Thoracic aorta (tissue), 2 donors: Measurements from ENCODE around the gene ALPK3. TPM values are rescaled to one million over a fixed set of nuclear protein-coding genes. Genes with fewer than 3 reads are reported as not detected.

Experiments used
- ATAC-seq: fragments of 150-250 bp; one replicate; pipeline ENCODE4 v1.8.0; 2017; ENCODE audit warnings: low read depth; ENCODE audit not compliant: insufficient number of reproducible peaks, low FRiP score
- DNase-seq: peaks from one replicate; pipeline ENCODE4 v3.0.0-alpha.2; 2020; ENCODE audit warnings: low spot score
- H3K27ac ChIP-seq, 2 donors: fragments of 200-600 bp; sonication (generic); 1 replicate in 1 of 2; 2 replicates in 1 of 2; pipeline ENCODE4 v1.5.1; 2016; ENCODE audit warnings: mild to moderate bottlenecking in 2 of 2, moderate library complexity in 2 of 2
- H3K27me3 ChIP-seq: fragments of 200-600 bp; sonication (generic); replicated peaks from 2 replicates; pipeline ENCODE4 v1.6.0; 2016; ENCODE audit warnings: mild to moderate bottlenecking; ENCODE audit not compliant: insufficient read depth
- H3K36me3 ChIP-seq: fragments of 200-600 bp; sonication (generic); one replicate; pipeline ENCODE4 v1.5.1; 2016
- H3K4me1 ChIP-seq, 2 donors: fragments of 200-600 bp; sonication (generic); 1 replicate in 1 of 2; 2 replicates in 1 of 2; pipeline versions ENCODE4 v1.5.1 to v1.6.0; 2016; ENCODE audit warnings: low read depth in 2 of 2, mild to moderate bottlenecking in 1 of 2; ENCODE audit not compliant: control insufficient read depth in 1 of 2
- H3K4me3 ChIP-seq: fragments of 200-600 bp; sonication (generic); 2 replicates; pipeline ENCODE4 v1.5.1; 2016; ENCODE audit warnings: mild to moderate bottlenecking
- H3K9me3 ChIP-seq: fragments of 200-600 bp; sonication (generic); 2 replicates; pipeline ENCODE4 v1.5.1; 2016
- CTCF ChIP-seq: fragments of 200-600 bp; sonication (generic); IDR thresholded peaks from one replicate; pipeline ENCODE4 v1.5.1; 2019; ENCODE audit warnings: antibody characterized with exemption
- total RNA-seq, 2 donors: library from RNA; depleted of rRNA; stranded (reverse); fragments of >200 nt; gene quantifications; one replicate each; pipeline versions ENCODE4 v1.1.0 to v1.2.3, GENCODE V29; 2016

ALPK3 gene
- total RNA-seq, 2 donors from 2014 or later, result 56.9 to 81.1 TPM

- no peak for DNase-seq
- ATAC-seq, result no peak
These were observed 35.1 kb downstream of the ALPK3 start for GRCh38 chr15:84852212-84852611.

GRCh38 chr15:84855136-84855535 lies 38.0 kb downstream of the ALPK3 start:
- no peaks in the 10 kb centered on the region for H3K9me3 ChIP-seq
- no peak overlapping the region for H3K4me3 ChIP-seq
- no peak for TF ChIP-seq CTCF
- no peaks in the 10 kb centered on the region for H3K27me3 ChIP-seq
- H3K27ac ChIP-seq, result no peak overlapping the region
- DNase-seq (no peak), ATAC-seq (no peak)
- peaks cover 45% of the 10 kb centered on the region for H3K36me3 ChIP-seq
- H3K4me1 ChIP-seq, result peaks cover 0 to 3% of the 10 kb centered on the region in 2 donors

More at GRCh38 chr15:84852212-84852611, 35.1 kb downstream of the ALPK3 start:
- Histone ChIP-seq H3K36me3 (peaks cover 16% of the 10 kb centered on the region), H3K4me3 (no peak overlapping the region), H3K9me3 (no peaks in the 10 kb centered on the region), H3K4me1 (peaks cover 0 to 3% of the 10 kb centered on the region in 2 donors), H3K27me3 (no peaks in the 10 kb centered on the region), H3K27ac (no peak overlapping the region)
- TF ChIP-seq CTCF, result no peak

- Histone ChIP-seq H3K4me3 (no peak overlapping the region), H3K27ac (no peak overlapping the region), H3K9me3 (no peaks in the 10 kb centered on the region), H3K4me1 (peaks cover 0 to 3% of the 10 kb centered on the region in 2 donors), H3K36me3 (peaks cover 51% of the 10 kb centered on the region), H3K27me3 (no peaks in the 10 kb centered on the region)
- no peak for TF ChIP-seq CTCF
- DNase-seq (no peak), ATAC-seq (no peak)
These were observed 38.6 kb downstream of the ALPK3 start for GRCh38 chr15:84855765-84856164.

GRCh38 chr15:84856731-84857417 lies 39.7 kb downstream of the ALPK3 start:
- ATAC-seq (no peak), DNase-seq (no peak)
- no peak for TF ChIP-seq CTCF
- Histone ChIP-seq H3K4me1 (peaks cover 0 to 3% of the 10 kb centered on the region in 2 donors), H3K27me3 (no peaks in the 10 kb centered on the region), H3K4me3 (no peak overlapping the region), H3K9me3 (no peaks in the 10 kb centered on the region), H3K27ac (no peak overlapping the region), H3K36me3 (peaks cover 51% of the 10 kb centered on the region)

GRCh38 chr15:84857418-84858004 lies 40.4 kb downstream of the ALPK3 start:
- Histone ChIP-seq H3K36me3 (peaks cover 54% of the 10 kb centered on the region), H3K9me3 (no peaks in the 10 kb centered on the region), H3K4me1 (peaks cover 0 to 3% of the 10 kb centered on the region in 2 donors), H3K27me3 (no peaks in the 10 kb centered on the region), H3K4me3 (no peak overlapping the region), H3K27ac (peak overlapping the region in 1 of 2 donors; percentile 23)
- ATAC-seq, result no peak
- TF ChIP-seq CTCF, result no peak
- DNase-seq, result no peak
